Neural progenitor cell (in vitro differentiated cells): Measurements from ENCODE around the gene FBXL13. TPM values are rescaled to one million over a fixed set of nuclear protein-coding genes. Genes with fewer than 3 reads are reported as not detected.
"Not testable (repeated sequence)": the region's sequence is repeated elsewhere in the genome, so short reads cannot be mapped to it uniquely, and the experiment has no call there.

Experiments
- DNase-seq: peaks from one replicate; pipeline ENCODE4 v3.0.0-alpha.2; 2016; ENCODE audit warnings: low spot score
- H2AFZ ChIP-seq: fragments of 200-600 bp; sonication (generic); replicated peaks from 2 replicates; pipeline ENCODE4 v1.6.1; 2016; ENCODE audit warnings: antibody characterized with exemption
- H3F3A ChIP-seq: fragments of 200-600 bp; sonication (generic); 2 replicates; pipeline ENCODE4 v1.6.1; 2016; ENCODE audit warnings: antibody characterized with exemption, low read depth
- H3K27ac ChIP-seq: fragments of 200-600 bp; sonication (generic); 2 replicates; pipeline ENCODE4 v1.5.1; 2016; ENCODE audit warnings: mild to moderate bottlenecking
- H3K27me3 ChIP-seq: fragments of 200-600 bp; sonication (generic); 2 replicates; pipeline ENCODE4 v1.6.1; 2016; ENCODE audit warnings: mild to moderate bottlenecking, moderate library complexity
- H3K36me3 ChIP-seq: fragments of 200-600 bp; sonication (generic); 2 replicates; pipeline ENCODE4 v1.5.1; 2016
- H3K4me1 ChIP-seq: fragments of 200-600 bp; sonication (generic); 2 replicates; pipeline ENCODE4 v1.6.1; 2016; ENCODE audit warnings: mixed run types
- H3K4me2 ChIP-seq: fragments of 200-600 bp; sonication (generic); 2 replicates; pipeline ENCODE4 v1.6.1; 2016
- H3K4me3 ChIP-seq: fragments of 200-600 bp; sonication (generic); 2 replicates; pipeline ENCODE4 v1.5.1; 2016
- H3K79me2 ChIP-seq: fragments of 200-600 bp; sonication (generic); 2 replicates; pipeline ENCODE4 v1.6.1; 2016; ENCODE audit warnings: low read depth
- H3K9ac ChIP-seq: fragments of 200-600 bp; sonication (generic); 2 replicates; pipeline ENCODE4 v1.6.1; 2016
- H3K9me3 ChIP-seq: fragments of 200-600 bp; sonication (generic); 2 replicates; pipeline ENCODE4 v1.5.1; 2016; ENCODE audit warnings: low read depth
- H4K20me1 ChIP-seq: fragments of 200-600 bp; sonication (generic); 2 replicates; pipeline ENCODE4 v1.6.1; 2016; ENCODE audit warnings: low read depth
- H3K27ac Mint-ChIP-seq: 3 replicates; pipeline ENCODE4 v1.8.0; 2021; ENCODE audit warnings: mixed read lengths
- H3K27me3 Mint-ChIP-seq: 2 replicates; pipeline ENCODE4 v1.8.0; 2022; ENCODE audit warnings: low read depth, mild to moderate bottlenecking, inconsistent platforms, moderate library complexity, mixed read lengths; ENCODE audit not compliant: insufficient read depth
- H3K36me3 Mint-ChIP-seq: 3 replicates; pipeline ENCODE4 v1.8.0; 2021; ENCODE audit warnings: mixed read lengths
- H3K4me1 Mint-ChIP-seq: 3 replicates; pipeline ENCODE4 v1.8.0; 2021; ENCODE audit warnings: mixed read lengths
- H3K4me3 Mint-ChIP-seq: 3 replicates; pipeline ENCODE4 v1.8.0; 2021; ENCODE audit warnings: mild to moderate bottlenecking, moderate library complexity, mixed read lengths
- H3K9me3 Mint-ChIP-seq: 3 replicates; pipeline ENCODE4 v1.8.0; 2020; ENCODE audit warnings: mixed read lengths
- CTCF ChIP-seq: fragments of 200-600 bp; sonication (generic); IDR thresholded peaks from 2 replicates; pipeline ENCODE4 v1.5.1; 2017; ENCODE audit warnings: antibody characterized with exemption, mild to moderate bottlenecking
- EZH2 ChIP-seq: fragments of 200-600 bp; sonication (generic); IDR thresholded peaks from 2 replicates; pipeline ENCODE4 v1.6.1; 2017; ENCODE audit warnings: antibody characterized with exemption, mild to moderate bottlenecking, moderate library complexity
- EZH2phosphoT487 ChIP-seq: fragments of 200-600 bp; sonication (generic); IDR thresholded peaks from 2 replicates; pipeline ENCODE4 v1.6.1; 2017; ENCODE audit warnings: antibody characterized with exemption
- total RNA-seq: library from RNA; depleted of rRNA; stranded (reverse); fragments of >200 nt; gene quantifications from 2 replicates; pipeline ENCODE4 v1.2.3, GENCODE V29; 2015; ENCODE audit warnings: low replicate concordance

The FBXL13 gene
- total RNA-seq, 1 donor from 2014 or later, result 8.2 TPM

- not testable (repeated sequence) for H3K27ac Mint-ChIP-seq, H3K27me3 ChIP-seq, H2AFZ ChIP-seq, H3K79me2 ChIP-seq, H3F3A ChIP-seq, H4K20me1 ChIP-seq, H3K27me3 Mint-ChIP-seq, H3K4me1 Mint-ChIP-seq, H3K9me3 ChIP-seq, H3K9ac ChIP-seq, H3K4me3 ChIP-seq, H3K36me3 ChIP-seq, H3K36me3 Mint-ChIP-seq, H3K27ac ChIP-seq, H3K4me2 ChIP-seq, DNase-seq, H3K4me3 Mint-ChIP-seq, H3K4me1 ChIP-seq
- H3K9me3 Mint-ChIP-seq, result peaks cover 22% of the 10 kb centered on the region
These were observed 120.2 kb downstream of the FBXL13 start for GRCh38 chr7:102954359-102954758.

GRCh38 chr7:102953406-102953805 lies 121.2 kb downstream of the FBXL13 start:
- no peak overlapping the region for H3K27ac ChIP-seq
- no peak overlapping the region for H2AFZ ChIP-seq
- no peak overlapping the region for H3K27ac Mint-ChIP-seq
- no peaks in the 10 kb centered on the region for H3K27me3 ChIP-seq
- H3K79me2 ChIP-seq, result no peaks in the 10 kb centered on the region
- TF ChIP-seq EZH2 (no peak), EZH2phosphoT487 (no peak), CTCF (no peak)
- no peaks in the 10 kb centered on the region for H3K36me3 ChIP-seq
- no peak for DNase-seq
- H3F3A ChIP-seq, result no peaks in the 10 kb centered on the region
- no peaks in the 10 kb centered on the region for H3K4me1 Mint-ChIP-seq
- no peak overlapping the region for H3K4me3 ChIP-seq
- no peak overlapping the region for H3K4me2 ChIP-seq
- no peaks in the 10 kb centered on the region for H4K20me1 ChIP-seq
- H3K4me3 Mint-ChIP-seq, result no peak overlapping the region
- no peaks in the 10 kb centered on the region for H3K9me3 ChIP-seq
- H3K4me1 ChIP-seq, result no peaks in the 10 kb centered on the region
- no peaks in the 10 kb centered on the region for H3K27me3 Mint-ChIP-seq
- H3K9me3 Mint-ChIP-seq, result peaks cover 22% of the 10 kb centered on the region
- no peak overlapping the region for H3K9ac ChIP-seq
- peaks cover 2% of the 10 kb centered on the region for H3K36me3 Mint-ChIP-seq

- Mint-ChIP-seq H3K27ac (no peak overlapping the region), H3K27me3 (no peaks in the 10 kb centered on the region), H3K4me1 (no peaks in the 10 kb centered on the region), H3K9me3 (peaks cover 20% of the 10 kb centered on the region), H3K36me3 (peaks cover 2% of the 10 kb centered on the region), H3K4me3 (no peak overlapping the region)
- no peak for DNase-seq
- Histone ChIP-seq H3K27ac (no peak overlapping the region), H3K9ac (no peak overlapping the region), H3F3A (no peaks in the 10 kb centered on the region), H3K79me2 (no peaks in the 10 kb centered on the region), H4K20me1 (no peaks in the 10 kb centered on the region), H3K4me2 (no peak overlapping the region), H3K27me3 (no peaks in the 10 kb centered on the region), H3K9me3 (no peaks in the 10 kb centered on the region), H2AFZ (no peak overlapping the region), H3K4me3 (no peak overlapping the region), H3K4me1 (no peaks in the 10 kb centered on the region), H3K36me3 (no peaks in the 10 kb centered on the region)
- TF ChIP-seq CTCF (no peak), EZH2phosphoT487 (no peak), EZH2 (no peak)
These were observed 122.8 kb downstream of the FBXL13 start for GRCh38 chr7:102951839-102952238.

- Histone ChIP-seq H3K4me2 (no peak overlapping the region), H3K27ac (peak overlapping the region; percentile 17), H3K4me1 (peaks cover 43% of the 10 kb centered on the region), H3F3A (peaks cover 4% of the 10 kb centered on the region), H3K4me3 (no peak overlapping the region), H3K9me3 (no peaks in the 10 kb centered on the region), H2AFZ (peak overlapping the region; percentile 83), H3K9ac (no peak overlapping the region), H3K27me3 (no peaks in the 10 kb centered on the region), H3K36me3 (no peaks in the 10 kb centered on the region), H4K20me1 (no peaks in the 10 kb centered on the region), H3K79me2 (no peaks in the 10 kb centered on the region)
- no peak for TF ChIP-seq EZH2
- DNase-seq, result no peak
- Mint-ChIP-seq H3K27me3 (no peaks in the 10 kb centered on the region), H3K4me3 (no peak overlapping the region), H3K36me3 (peaks cover 3% of the 10 kb centered on the region), H3K9me3 (no peaks in the 10 kb centered on the region), H3K27ac (no peak overlapping the region), H3K4me1 (peaks cover 5% of the 10 kb centered on the region)
These were observed 130.4 kb downstream of the FBXL13 start for GRCh38 chr7:102944241-102944640.
